Cardiac muscle cell (in vitro differentiated cells and primary cell): ENCODE measurements around the gene MRPL30. TPM values are rescaled to one million over a fixed set of nuclear protein-coding genes. Genes with fewer than 3 reads are reported as not detected.

Experiments
- DNase-seq, 2 donors: peaks; one replicate each; pipeline versions ENCODE4 v3.0.0 to v3.0.0-alpha.2; 2010 to 2017; ENCODE audit warnings: low read depth in 1 of 2, low spot score in 1 of 2
- H3K27ac ChIP-seq: fragments of 200-600 bp; sonication (generic); 2 replicates; pipeline ENCODE4 v1.5.1; 2016
- H3K27me3 ChIP-seq: fragments of 200-600 bp; sonication (generic); 2 replicates; pipeline ENCODE4 v1.6.0; 2016; ENCODE audit warnings: control low read depth
- H3K36me3 ChIP-seq: fragments of 200-600 bp; sonication (generic); 2 replicates; pipeline ENCODE4 v1.5.1; 2016; ENCODE audit warnings: control low read depth
- H3K4me1 ChIP-seq: fragments of 200-600 bp; sonication (generic); 2 replicates; pipeline ENCODE4 v1.8.1; 2017; ENCODE audit warnings: low read depth, mild to moderate bottlenecking, mixed run types
- H3K4me3 ChIP-seq: fragments of 200-600 bp; sonication (generic); 2 replicates; pipeline ENCODE4 v1.5.1; 2016; ENCODE audit warnings: mild to moderate bottlenecking
- H3K9me3 ChIP-seq: fragments of 200-600 bp; sonication (generic); 2 replicates; pipeline ENCODE4 v1.5.1; 2017; ENCODE audit warnings: low read depth, mild to moderate bottlenecking, control low read depth
- CTCF ChIP-seq: IDR thresholded peaks from 2 replicates; pipeline ENCODE4 v1.5.1; 2012; ENCODE audit warnings: low read depth, mild to moderate bottlenecking, low read length
- polyA plus RNA-seq: library from polyadenylated mRNA; unstranded; fragments of >200 nt; fragmentation: Nextera tagmentation; extraction: Ambion mirVana; gene quantifications from 2 replicates; pipeline ENCODE4 v1.2.1, GENCODE V29; 2016
- total RNA-seq: library from RNA; depleted of rRNA; stranded (reverse); fragments of >200 nt; gene quantifications from 2 replicates; pipeline ENCODE4 v1.2.3, GENCODE V29; 2016

MRPL30 gene
- total and polyA plus RNA-seq, 2 experiments from 2014 or later = 33.7 to 38.3 TPM

GRCh38 chr2:99141110-99142108 lies 39.6 kb upstream of the MRPL30 start, which contains the start of gene C2orf15:
Gene C2orf15, plus strand, starts transcription at chr2:99141707. Its CDS starts 8,852 bp downstream, at chr2:99150559.
- peak; percentile 88 to 97 for DNase-seq
- no peak for TF ChIP-seq CTCF

GRCh38 chr2:99150706-99151105 lies 30.3 kb upstream of the MRPL30 start:
- peak in 1 of 2 donors; percentile 11 for DNase-seq
- H3K36me3 ChIP-seq = no peaks in the 10 kb centered on the region
- peaks cover 9% of the 10 kb centered on the region for H3K4me1 ChIP-seq
- H3K27ac ChIP-seq = no peak overlapping the region
- H3K9me3 ChIP-seq = no peaks in the 10 kb centered on the region
- TF ChIP-seq CTCF = no peak
- no peaks in the 10 kb centered on the region for H3K27me3 ChIP-seq
- no peak overlapping the region for H3K4me3 ChIP-seq

More at GRCh38 chr2:99141110-99142108, 39.6 kb upstream of the MRPL30 start, which contains the start of gene C2orf15:
- H3K27ac ChIP-seq = peak within 1 kb of the TSS; percentile 17
- no peaks in the 10 kb centered on the region for H3K9me3 ChIP-seq
- no peaks in the 10 kb centered on the region for H3K27me3 ChIP-seq
- peak within 1 kb of the TSS; percentile 59 for H3K4me3 ChIP-seq
- H3K36me3 ChIP-seq = no peaks in the 10 kb centered on the region
- H3K4me1 ChIP-seq = peaks cover 5% of the 10 kb centered on the region

GRCh38 chr2:99152199-99152895 lies 28.6 kb upstream of the MRPL30 start:
- H3K4me3 ChIP-seq = no peak overlapping the region
- no peak for TF ChIP-seq CTCF
- H3K36me3 ChIP-seq = no peaks in the 10 kb centered on the region
- H3K27me3 ChIP-seq = no peaks in the 10 kb centered on the region
- no peak overlapping the region for H3K27ac ChIP-seq
- peaks cover 13% of the 10 kb centered on the region for H3K4me1 ChIP-seq
- DNase-seq = no peak
- no peaks in the 10 kb centered on the region for H3K9me3 ChIP-seq

GRCh38 chr2:99153921-99154604 lies 26.9 kb upstream of the MRPL30 start:
- peak in 1 of 2 donors; percentile 7 for DNase-seq
- Histone ChIP-seq H3K4me1 (peaks cover 13% of the 10 kb centered on the region), H3K36me3 (no peaks in the 10 kb centered on the region), H3K9me3 (no peaks in the 10 kb centered on the region), H3K4me3 (peak overlapping the region; percentile 72), H3K27me3 (no peaks in the 10 kb centered on the region), H3K27ac (no peak overlapping the region)
- TF ChIP-seq CTCF = no peak
